ENCODE results near the gene PPA1.
"Not testable (repeated sequence)": the region's sequence is repeated elsewhere in the genome, so short reads cannot be mapped to it uniquely, and the experiment has no call there.

Gene PPA1

DNA sequence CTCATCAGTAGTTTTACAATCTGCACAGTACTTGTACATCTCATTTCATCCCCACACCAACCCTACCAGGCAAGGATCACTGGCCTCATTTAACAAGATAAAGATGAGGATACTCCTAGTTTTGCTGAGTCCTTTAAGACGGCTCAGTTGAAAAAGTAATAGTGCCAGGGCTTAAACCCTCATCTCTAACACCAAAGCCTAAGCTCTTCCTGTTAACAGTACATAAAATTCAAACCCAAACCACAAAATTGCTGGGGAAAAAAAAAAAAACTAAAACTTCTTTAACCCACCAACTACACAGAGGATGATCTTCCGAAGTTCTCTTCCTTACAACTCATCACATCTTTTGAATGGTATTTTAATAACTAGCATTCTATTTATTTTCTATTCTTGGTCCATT, 64.2 kb downstream of the PPA1 start:
- DNase-seq (ENCODE audit: low spot score), result peak; percentile 31

DNA sequence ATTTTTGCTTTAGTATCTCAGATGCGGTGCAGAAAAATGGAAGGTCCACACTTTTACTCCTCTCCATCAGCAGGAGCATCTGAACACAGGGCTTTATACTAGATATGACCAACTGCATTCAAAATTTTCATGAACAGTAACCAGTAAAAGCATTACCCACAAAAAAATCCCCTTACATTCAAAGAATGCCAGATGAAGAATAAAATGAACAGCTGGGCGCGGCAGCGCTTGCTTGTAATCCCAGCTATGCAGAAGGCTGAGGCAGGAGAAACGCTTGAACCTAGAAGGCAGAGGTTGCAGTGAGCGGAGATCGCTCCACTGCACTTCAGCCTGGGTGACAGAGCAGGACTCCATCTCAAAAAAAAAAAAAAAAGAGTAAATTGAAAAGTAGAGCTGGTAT, 66.0 kb downstream of the PPA1 start:
- DNase-seq (ENCODE audit: low spot score), result no peak

DNA sequence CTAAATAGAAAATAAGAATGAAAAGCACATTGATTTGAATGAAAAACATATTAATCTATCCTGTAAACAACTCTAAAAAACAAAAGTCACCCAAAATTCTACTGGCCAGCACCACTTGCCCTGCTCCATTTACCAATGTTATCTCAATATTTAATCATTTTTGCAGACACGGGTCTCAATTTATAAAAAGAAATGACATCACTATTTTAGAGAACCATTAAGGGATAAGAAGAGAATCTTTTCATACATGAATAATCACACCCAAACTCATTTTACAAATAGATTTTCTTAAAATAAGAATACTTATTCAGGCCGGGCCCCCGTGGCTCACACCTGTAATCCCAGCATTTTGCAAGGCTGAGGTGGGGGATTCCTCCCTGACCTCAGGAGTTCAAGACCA, 66.8 kb downstream of the PPA1 start:
- no peak for DNase-seq (ENCODE audit: low spot score)

DNA sequence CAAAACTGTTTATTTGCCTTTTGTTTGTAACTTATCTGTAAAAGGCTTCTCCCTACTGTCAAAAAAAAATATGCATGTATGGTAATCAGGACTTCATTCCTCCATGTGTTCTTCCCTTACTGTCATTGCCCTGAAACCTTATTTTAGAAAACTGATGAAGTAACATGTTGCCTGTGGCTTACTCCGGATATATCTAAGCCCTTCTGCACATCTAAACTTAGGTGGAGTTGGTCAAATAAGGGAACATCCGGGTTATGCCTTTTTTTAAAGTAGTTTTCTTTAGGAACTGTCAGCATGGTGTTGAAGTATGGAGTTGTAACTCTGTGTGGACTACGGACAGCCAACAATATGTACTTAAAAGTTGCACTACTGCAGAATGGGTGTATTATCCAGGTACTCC, 69.1 kb downstream of the PPA1 start:
- DNase-seq (ENCODE audit: low spot score), result no peak

DNA sequence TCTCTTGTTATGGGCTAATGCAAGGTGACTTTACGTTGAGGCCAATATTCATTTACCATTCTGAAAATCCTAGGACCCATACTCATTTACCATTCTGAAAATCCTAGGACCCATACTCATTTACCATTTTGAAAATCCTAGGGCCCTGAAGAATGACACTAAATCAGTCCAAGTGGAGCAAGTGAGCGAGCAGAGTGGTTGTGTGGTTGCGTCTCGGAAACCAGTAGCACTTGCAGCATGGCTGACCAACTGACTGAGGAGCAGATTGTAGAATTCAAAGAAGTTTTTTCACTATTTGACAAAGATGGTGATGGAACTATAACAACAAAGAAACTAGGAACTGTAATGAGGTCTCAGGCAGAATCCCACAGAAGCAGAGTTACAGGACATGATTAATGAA, 69.8 kb downstream of the PPA1 start:
- DNase-seq (ENCODE audit: low spot score), result no peak

DNA sequence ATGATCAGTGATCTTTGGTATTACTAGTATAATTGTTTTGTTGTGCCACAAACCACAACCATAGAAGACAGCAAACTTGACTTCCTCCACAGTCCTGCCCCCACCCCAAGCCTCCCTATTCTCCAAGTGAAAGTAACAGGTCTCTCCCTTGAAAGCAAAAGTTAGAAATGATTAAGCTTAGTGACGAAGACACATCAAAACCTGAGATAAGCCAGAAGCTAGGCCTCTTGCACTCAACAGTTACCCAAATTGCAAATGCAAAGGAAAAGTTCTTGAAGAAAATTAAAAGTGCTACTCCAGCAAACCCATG, 70.4 kb downstream of the PPA1 start:
- DNase-seq (ENCODE audit: low spot score), result peak; percentile 66

DNA sequence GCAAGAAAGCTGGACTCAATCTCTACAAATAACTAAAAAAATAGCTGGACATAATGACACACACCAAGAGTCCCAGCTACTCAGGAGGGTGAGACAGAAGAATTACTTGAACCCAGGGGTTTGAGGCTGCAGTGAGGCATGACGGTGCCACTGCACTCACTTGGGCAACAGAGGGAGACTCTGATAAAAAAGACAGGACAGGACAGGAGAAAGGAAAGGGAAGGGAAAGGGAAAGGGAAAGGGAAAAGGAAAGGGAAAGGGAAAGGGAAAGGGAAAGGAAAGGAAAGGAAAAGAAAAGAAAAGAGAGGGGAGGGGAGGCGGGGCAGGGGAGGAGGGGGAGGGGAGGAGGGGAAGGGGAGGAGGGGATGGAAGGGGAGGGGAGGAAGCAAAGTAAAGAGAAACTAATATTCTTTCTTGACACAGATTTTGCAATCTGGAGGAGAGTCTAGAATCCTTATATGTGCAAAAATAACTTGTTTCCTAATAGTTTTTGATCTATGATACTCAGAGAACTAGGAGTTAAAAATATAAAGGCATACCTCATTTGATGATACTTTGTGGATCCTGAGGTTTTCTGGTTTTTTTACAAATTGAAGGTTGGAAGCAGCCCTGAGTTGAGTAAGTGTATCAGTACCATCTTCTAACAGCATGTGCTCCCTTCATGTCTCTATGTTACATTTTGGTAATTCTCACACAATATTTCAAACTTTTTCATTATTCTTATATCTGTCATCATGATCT, 70.9 kb downstream of the PPA1 start:
- no peak for DNase-seq (ENCODE audit: low spot score)

DNA sequence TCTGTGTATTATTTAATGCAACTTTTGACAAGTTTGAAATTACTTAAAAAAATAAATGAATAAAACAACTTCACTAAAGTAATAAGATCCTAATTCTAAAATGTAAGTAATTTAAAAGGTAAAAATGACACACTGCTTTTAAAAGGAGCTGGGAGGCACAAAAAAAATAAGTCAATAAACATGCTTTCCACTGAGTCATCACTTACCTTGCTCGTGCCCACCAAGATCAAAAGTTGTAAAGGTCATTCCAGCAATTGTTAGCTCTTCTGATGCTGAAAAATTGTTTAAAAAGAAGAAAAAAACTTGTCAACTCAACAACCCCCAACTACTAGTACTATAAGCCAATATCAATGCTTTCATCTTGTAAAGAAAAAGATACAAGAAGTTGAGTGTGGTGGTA, 72.4 kb downstream of the PPA1 start:
- no peak for DNase-seq (ENCODE audit: low spot score)

DNA sequence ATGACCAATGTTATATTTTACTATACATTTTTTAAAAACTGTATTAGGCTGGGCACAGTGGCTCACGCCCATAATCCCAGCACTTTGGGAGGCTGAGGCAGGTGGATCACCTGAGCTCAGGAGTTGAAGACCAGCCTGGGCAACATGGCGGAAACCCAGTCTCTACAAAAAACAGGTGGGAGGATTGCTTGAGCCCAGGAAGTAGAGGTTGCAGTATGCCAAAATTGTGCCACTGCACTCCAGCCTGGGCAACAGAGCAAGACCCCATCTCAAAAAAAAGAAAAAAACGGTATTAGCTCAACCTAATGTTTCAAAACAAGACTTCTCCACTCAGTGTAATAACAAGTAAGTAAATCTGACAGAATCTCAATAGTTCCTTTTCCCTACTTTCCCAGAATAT, 73.9 kb downstream of the PPA1 start:
- not testable (repeated sequence) for DNase-seq (ENCODE audit: low spot score)

DNA sequence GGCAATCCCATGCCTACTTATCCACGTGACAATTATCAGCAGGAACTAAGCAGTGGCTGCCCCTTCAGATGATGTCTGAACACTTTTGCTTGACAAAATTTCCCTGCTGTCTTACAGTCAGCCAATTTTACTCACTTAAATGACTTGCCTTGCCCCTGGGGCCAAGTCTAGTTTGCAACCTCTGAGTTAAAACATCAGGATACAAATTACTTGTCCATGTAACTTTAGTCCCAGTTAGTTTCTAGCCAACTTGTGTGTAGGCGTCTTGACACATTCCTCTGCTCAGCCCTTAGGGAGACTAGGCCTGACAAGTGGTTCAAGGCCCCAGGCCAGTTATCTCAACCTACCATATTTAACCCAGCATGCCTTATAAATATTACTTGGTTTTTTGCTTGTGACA, 75.1 kb downstream of the PPA1 start:
- no peak for DNase-seq (ENCODE audit: low spot score)

DNA sequence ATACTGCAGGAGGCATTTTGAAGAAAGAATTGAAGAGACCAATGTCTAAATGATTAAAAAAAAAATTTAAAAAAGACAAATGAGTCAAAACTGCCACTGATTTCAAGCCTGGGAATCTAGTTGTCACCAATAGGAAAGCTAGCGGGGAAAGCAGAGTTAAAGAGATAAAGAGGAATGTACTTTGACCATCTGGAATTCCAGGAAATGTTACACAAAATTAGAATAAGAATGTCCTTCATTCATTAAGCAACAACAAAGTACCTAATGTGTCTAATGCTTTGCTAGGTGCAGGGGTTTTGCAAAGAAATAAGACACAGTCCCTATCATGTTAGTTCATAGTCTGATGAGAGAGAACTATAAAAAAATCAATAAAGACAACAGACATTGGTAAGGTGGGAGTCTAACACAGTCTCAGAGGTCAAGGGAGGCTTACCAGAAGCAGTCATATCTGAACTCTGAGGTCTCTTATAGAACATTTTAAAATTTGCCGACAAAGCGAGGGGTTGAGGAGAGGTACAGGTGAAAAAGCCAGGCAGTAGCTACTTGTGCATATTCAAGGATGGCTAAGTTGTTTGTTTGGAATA, 77.9 kb downstream of the PPA1 start:
- no peak for DNase-seq (ENCODE audit: low spot score)

All from CD4-positive, alpha-beta T cell treated with Interleukin-15 for 4 hours (primary cell).